ENCODE results near the gene FRMD4A. TPM values are rescaled to one million over a fixed set of nuclear protein-coding genes. Genes with fewer than 3 reads are reported as not detected.

The FRMD4A gene
- total and polyA plus RNA-seq, 5 donors from 2014 or later = 0.34 to 2.4 (median 0.54) TPM

DNA sequence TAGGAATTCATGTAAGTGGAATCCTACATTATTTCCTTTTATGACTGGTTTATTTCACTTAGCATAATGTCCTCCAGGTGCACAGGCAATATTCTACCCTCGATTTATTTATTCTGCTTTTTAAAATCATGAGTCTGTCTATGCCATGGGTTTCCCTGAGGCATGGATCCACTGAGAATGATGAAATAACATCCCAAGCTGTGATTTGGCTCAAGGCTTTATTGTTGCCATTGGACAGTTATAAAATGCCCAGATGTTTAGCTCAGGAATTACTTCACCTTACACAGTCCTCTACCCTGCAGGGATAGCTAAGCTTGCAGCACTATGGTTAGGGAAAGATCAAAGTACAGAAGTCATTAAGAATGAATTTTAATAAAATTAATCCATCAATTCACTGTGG lies 219.5 kb downstream of the FRMD4A start:
- H3K27me3 ChIP-seq (ENCODE audit: control insufficient read depth, insufficient read depth, low read length) = peaks cover 1% of the 10 kb centered on the region
- H3K27me3 Mint-ChIP-seq = peaks cover 7% of the 10 kb centered on the region
- no peaks in the 10 kb centered on the region for H3K4me1 ChIP-seq (ENCODE audit: control insufficient read depth, insufficient read depth, low read length, poor library complexity, severe bottlenecking)
- H3K9me3 ChIP-seq (ENCODE audit: control insufficient read depth in 2 of 2, low read length in 2 of 2) = peaks cover 0 to 3% of the 10 kb centered on the region in 2 experiments
- no peak overlapping the region for H3K27ac ChIP-seq (ENCODE audit: insufficient read depth, low read length, poor library complexity, severe bottlenecking)
- H3K36me3 ChIP-seq (ENCODE audit: control insufficient read depth, insufficient read depth, low read length) = no peaks in the 10 kb centered on the region
- H3K4me1 Mint-ChIP-seq = no peaks in the 10 kb centered on the region
- no peak overlapping the region for H3K4me3 ChIP-seq (ENCODE audit: low read depth, low read length)
- ATAC-seq (ENCODE audit: low read depth in 2 of 2) (no peak), DNase-seq (no peak)
- peaks cover 0 to 6% (median 0%) of the 10 kb centered on the region in 7 donors for H3K9me3 Mint-ChIP-seq
- no peaks in the 10 kb centered on the region for H3K36me3 Mint-ChIP-seq
- H3K4me3 Mint-ChIP-seq = no peak overlapping the region
- H3K27ac Mint-ChIP-seq = no peak overlapping the region

GRCh38 chr10:14106828-14107227 lies 223.9 kb downstream of the FRMD4A start:
- no peak for ATAC-seq (ENCODE audit: low read depth in 2 of 2)
- Mint-ChIP-seq H3K36me3 (no peaks in the 10 kb centered on the region), H3K9me3 (peaks cover 0 to 7% (median 5%) of the 10 kb centered on the region in 7 donors), H3K27ac (no peak overlapping the region), H3K27me3 (peaks cover 7% of the 10 kb centered on the region), H3K4me1 (no peaks in the 10 kb centered on the region), H3K4me3 (no peak overlapping the region)
- Histone ChIP-seq H3K27me3 (ENCODE audit: control insufficient read depth, insufficient read depth, low read length) (peaks cover 1% of the 10 kb centered on the region), H3K9me3 (ENCODE audit: control insufficient read depth in 2 of 2, low read length in 2 of 2) (peaks cover 0 to 3% of the 10 kb centered on the region in 2 experiments), H3K4me3 (ENCODE audit: low read depth, low read length) (no peak overlapping the region), H3K27ac (ENCODE audit: insufficient read depth, low read length, poor library complexity, severe bottlenecking) (no peak overlapping the region), H3K36me3 (ENCODE audit: control insufficient read depth, insufficient read depth, low read length) (no peaks in the 10 kb centered on the region), H3K4me1 (ENCODE audit: control insufficient read depth, insufficient read depth, low read length, poor library complexity, severe bottlenecking) (no peaks in the 10 kb centered on the region)
- DNase-seq = no peak

- no peaks in the 10 kb centered on the region for H3K4me1 Mint-ChIP-seq
- H3K4me3 Mint-ChIP-seq = no peak overlapping the region
- H3K4me1 ChIP-seq (ENCODE audit: control insufficient read depth, insufficient read depth, low read length, poor library complexity, severe bottlenecking) = no peaks in the 10 kb centered on the region
- peaks cover 10% of the 10 kb centered on the region for H3K27me3 Mint-ChIP-seq
- ATAC-seq (ENCODE audit: low read depth in 2 of 2) = no peak
- no peak overlapping the region for H3K27ac Mint-ChIP-seq
- peaks cover 0 to 3% of the 10 kb centered on the region in 2 experiments for H3K9me3 ChIP-seq (ENCODE audit: control insufficient read depth in 2 of 2, low read length in 2 of 2)
- H3K36me3 ChIP-seq (ENCODE audit: control insufficient read depth, insufficient read depth, low read length) = no peaks in the 10 kb centered on the region
- H3K9me3 Mint-ChIP-seq = peaks cover 0 to 7% (median 5%) of the 10 kb centered on the region in 7 donors
- peaks cover 1% of the 10 kb centered on the region for H3K27me3 ChIP-seq (ENCODE audit: control insufficient read depth, insufficient read depth, low read length)
- H3K36me3 Mint-ChIP-seq = no peaks in the 10 kb centered on the region
- H3K4me3 ChIP-seq (ENCODE audit: low read depth, low read length) = no peak overlapping the region
- H3K27ac ChIP-seq (ENCODE audit: insufficient read depth, low read length, poor library complexity, severe bottlenecking) = no peak overlapping the region
- no peak for DNase-seq
These were observed 228.7 kb downstream of the FRMD4A start for GRCh38 chr10:14102056-14102455.

- Histone ChIP-seq H3K36me3 (ENCODE audit: control insufficient read depth, insufficient read depth, low read length) (no peaks in the 10 kb centered on the region), H3K27ac (ENCODE audit: insufficient read depth, low read length, poor library complexity, severe bottlenecking) (no peak overlapping the region), H3K9me3 (ENCODE audit: control insufficient read depth in 2 of 2, low read length in 2 of 2) (no peaks in the 10 kb centered on the region), H3K27me3 (ENCODE audit: control insufficient read depth, insufficient read depth, low read length) (no peaks in the 10 kb centered on the region), H3K4me1 (ENCODE audit: control insufficient read depth, insufficient read depth, low read length, poor library complexity, severe bottlenecking) (no peaks in the 10 kb centered on the region), H3K4me3 (ENCODE audit: low read depth, low read length) (no peak overlapping the region)
- Mint-ChIP-seq H3K4me3 (no peak overlapping the region), H3K27ac (no peak overlapping the region), H3K4me1 (no peaks in the 10 kb centered on the region), H3K36me3 (no peaks in the 10 kb centered on the region), H3K9me3 (peaks cover 0 to 2% (median 0%) of the 10 kb centered on the region in 7 donors), H3K27me3 (peaks cover 10% of the 10 kb centered on the region)
- ATAC-seq (ENCODE audit: low read depth in 2 of 2) (no peak), DNase-seq (no peak)
These were observed 230.8 kb downstream of the FRMD4A start for GRCh38 chr10:14099885-14100284.

- ATAC-seq (ENCODE audit: low read depth in 2 of 2) = no peak
- no peaks in the 10 kb centered on the region for H3K9me3 Mint-ChIP-seq
- H3K27ac ChIP-seq (ENCODE audit: insufficient read depth, low read length, poor library complexity, severe bottlenecking) = no peak overlapping the region
- no peak overlapping the region for H3K27ac Mint-ChIP-seq
- no peak for DNase-seq
- H3K4me1 ChIP-seq (ENCODE audit: control insufficient read depth, insufficient read depth, low read length, poor library complexity, severe bottlenecking) = no peaks in the 10 kb centered on the region
- no peaks in the 10 kb centered on the region for H3K36me3 ChIP-seq (ENCODE audit: control insufficient read depth, insufficient read depth, low read length)
- no peaks in the 10 kb centered on the region for H3K9me3 ChIP-seq (ENCODE audit: control insufficient read depth in 2 of 2, low read length in 2 of 2)
- H3K4me1 Mint-ChIP-seq = peaks cover 0 to 4% (median 0%) of the 10 kb centered on the region in 4 donors
- no peak overlapping the region for H3K4me3 Mint-ChIP-seq
- no peak overlapping the region for H3K4me3 ChIP-seq (ENCODE audit: low read depth, low read length)
- no peaks in the 10 kb centered on the region for H3K27me3 ChIP-seq (ENCODE audit: control insufficient read depth, insufficient read depth, low read length)
- H3K27me3 Mint-ChIP-seq = peaks cover 5% of the 10 kb centered on the region
- no peaks in the 10 kb centered on the region for H3K36me3 Mint-ChIP-seq
These were observed 236.8 kb downstream of the FRMD4A start for GRCh38 chr10:14093730-14094484.

DNA sequence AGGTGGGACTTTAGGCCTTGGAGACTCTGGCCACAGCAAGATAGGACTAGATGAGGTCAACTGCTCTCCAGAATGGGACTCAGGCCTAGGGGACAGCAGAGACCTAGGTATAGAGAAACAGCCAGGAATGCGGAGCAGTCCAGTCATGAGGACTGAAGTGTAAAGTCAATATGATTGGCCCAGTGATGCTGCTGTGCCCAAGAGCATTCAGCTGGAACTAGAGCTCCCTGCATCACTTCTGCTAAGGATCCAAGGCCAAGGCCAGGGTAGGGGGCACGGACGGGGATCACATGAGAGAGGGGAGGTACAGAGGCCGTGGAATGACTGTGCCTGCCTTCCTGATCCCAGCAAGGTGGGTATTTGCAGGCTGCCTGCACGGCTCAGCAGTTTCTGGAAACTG lies 237.9 kb downstream of the FRMD4A start:
- no peaks in the 10 kb centered on the region for H3K4me1 ChIP-seq (ENCODE audit: control insufficient read depth, insufficient read depth, low read length, poor library complexity, severe bottlenecking)
- Mint-ChIP-seq H3K27me3 (peaks cover 5% of the 10 kb centered on the region), H3K9me3 (no peaks in the 10 kb centered on the region), H3K4me3 (no peak overlapping the region), H3K4me1 (peaks cover 0 to 4% (median 0%) of the 10 kb centered on the region in 4 donors), H3K36me3 (no peaks in the 10 kb centered on the region), H3K27ac (peak overlapping the region in 1 of 3 donors; percentile 7)
- no peaks in the 10 kb centered on the region for H3K36me3 ChIP-seq (ENCODE audit: control insufficient read depth, insufficient read depth, low read length)
- no peak overlapping the region for H3K4me3 ChIP-seq (ENCODE audit: low read depth, low read length)
- H3K27me3 ChIP-seq (ENCODE audit: control insufficient read depth, insufficient read depth, low read length) = no peaks in the 10 kb centered on the region
- ATAC-seq (ENCODE audit: low read depth in 2 of 2) (no peak), DNase-seq (no peak)
- H3K27ac ChIP-seq (ENCODE audit: insufficient read depth, low read length, poor library complexity, severe bottlenecking) = no peak overlapping the region
- no peaks in the 10 kb centered on the region for H3K9me3 ChIP-seq (ENCODE audit: control insufficient read depth in 2 of 2, low read length in 2 of 2)

GRCh38 chr10:14089556-14090292 lies 241.0 kb downstream of the FRMD4A start:
- H3K27ac ChIP-seq (ENCODE audit: insufficient read depth, low read length, poor library complexity, severe bottlenecking) = no peak overlapping the region
- ATAC-seq (ENCODE audit: low read depth in 2 of 2) (no peak), DNase-seq (no peak)
- H3K36me3 ChIP-seq (ENCODE audit: control insufficient read depth, insufficient read depth, low read length) = no peaks in the 10 kb centered on the region
- no peaks in the 10 kb centered on the region for H3K9me3 ChIP-seq (ENCODE audit: control insufficient read depth in 2 of 2, low read length in 2 of 2)
- H3K36me3 Mint-ChIP-seq = no peaks in the 10 kb centered on the region
- H3K9me3 Mint-ChIP-seq = no peaks in the 10 kb centered on the region
- H3K4me1 ChIP-seq (ENCODE audit: control insufficient read depth, insufficient read depth, low read length, poor library complexity, severe bottlenecking) = no peaks in the 10 kb centered on the region
- peaks cover 2% of the 10 kb centered on the region for H3K27me3 ChIP-seq (ENCODE audit: control insufficient read depth, insufficient read depth, low read length)
- peaks cover 0 to 4% (median 0%) of the 10 kb centered on the region in 4 donors for H3K4me1 Mint-ChIP-seq
- H3K27ac Mint-ChIP-seq = no peak overlapping the region
- peaks cover 11% of the 10 kb centered on the region for H3K27me3 Mint-ChIP-seq
- no peak overlapping the region for H3K4me3 ChIP-seq (ENCODE audit: low read depth, low read length)
- H3K4me3 Mint-ChIP-seq = no peak overlapping the region
